ENCODE results near the gene GPBP1L1.
"Not testable (repeated sequence)": the region's sequence is repeated elsewhere in the genome, so short reads cannot be mapped to it uniquely, and the experiment has no call there.

The GPBP1L1 gene

DNA sequence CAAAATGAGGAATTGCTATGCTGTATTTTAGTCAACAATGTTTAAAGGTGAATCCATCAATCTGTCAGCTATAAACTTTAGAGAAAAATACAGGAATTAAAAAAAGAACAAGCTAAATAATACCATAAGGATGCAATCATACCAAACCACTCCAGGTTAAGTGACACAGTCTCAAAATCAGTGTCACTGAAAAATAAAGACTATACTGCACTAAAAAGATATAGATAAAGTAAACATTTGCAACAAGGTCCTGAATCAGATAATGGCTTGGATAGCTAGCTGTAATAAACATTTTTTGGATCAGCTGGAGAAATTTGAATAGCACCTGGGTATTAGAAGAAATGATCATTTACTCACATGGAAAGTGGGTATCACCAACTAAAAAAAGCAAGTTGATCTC, 7.8 kb downstream of the GPBP1L1 start:
- Histone ChIP-seq H3K4me3 (ENCODE audit: low read length) (no peak overlapping the region), H3K9ac (ENCODE audit: low read length) (no peak overlapping the region), H3K4me1 (ENCODE audit: control insufficient read depth, insufficient read depth, low read length) (peaks cover 56% of the 10 kb centered on the region), H3K36me3 (ENCODE audit: control insufficient read depth, insufficient read depth, low read length, severe bottlenecking) (peaks cover 5% of the 10 kb centered on the region), H3K27me3 (replicated peaks; ENCODE audit: control insufficient read depth, insufficient read depth, low read length) (no peaks in the 10 kb centered on the region), H3K9me3 (ENCODE audit: control insufficient read depth, low read length) (no peaks in the 10 kb centered on the region)
- no peak for DNase-seq (ENCODE audit: low read depth)

DNA sequence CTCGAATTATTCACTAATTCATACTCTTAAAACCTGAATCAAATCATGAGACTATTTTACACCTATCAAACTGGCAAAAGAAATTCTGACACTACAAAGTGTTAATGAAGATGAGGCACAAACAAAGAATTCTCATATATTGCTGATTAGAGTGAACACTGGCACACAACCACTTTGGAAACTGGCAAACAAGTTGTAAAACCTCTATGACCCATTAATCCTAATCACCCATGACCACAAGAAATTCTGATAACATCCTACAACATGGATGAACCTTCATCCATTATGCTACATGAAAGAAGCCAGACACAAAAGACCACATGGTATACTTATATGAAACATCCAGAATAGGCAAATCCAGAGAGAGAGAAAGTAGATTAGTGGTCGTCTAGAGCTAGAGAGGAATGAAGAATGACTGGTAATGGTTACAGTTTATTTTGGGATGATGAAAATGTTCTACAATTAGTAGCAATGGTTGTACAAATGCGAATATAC, 8.5 kb downstream of the GPBP1L1 start:
- peaks cover 56% of the 10 kb centered on the region for H3K4me1 ChIP-seq (ENCODE audit: control insufficient read depth, insufficient read depth, low read length)
- no peak for DNase-seq (ENCODE audit: low read depth)
- H3K27me3 ChIP-seq (replicated peaks; ENCODE audit: control insufficient read depth, insufficient read depth, low read length), result no peaks in the 10 kb centered on the region
- no peak overlapping the region for H3K9ac ChIP-seq (ENCODE audit: low read length)
- H3K36me3 ChIP-seq (ENCODE audit: control insufficient read depth, insufficient read depth, low read length, severe bottlenecking), result peaks cover 5% of the 10 kb centered on the region
- no peak overlapping the region for H3K4me3 ChIP-seq (ENCODE audit: low read length)
- H3K9me3 ChIP-seq (ENCODE audit: control insufficient read depth, low read length), result no peaks in the 10 kb centered on the region

DNA sequence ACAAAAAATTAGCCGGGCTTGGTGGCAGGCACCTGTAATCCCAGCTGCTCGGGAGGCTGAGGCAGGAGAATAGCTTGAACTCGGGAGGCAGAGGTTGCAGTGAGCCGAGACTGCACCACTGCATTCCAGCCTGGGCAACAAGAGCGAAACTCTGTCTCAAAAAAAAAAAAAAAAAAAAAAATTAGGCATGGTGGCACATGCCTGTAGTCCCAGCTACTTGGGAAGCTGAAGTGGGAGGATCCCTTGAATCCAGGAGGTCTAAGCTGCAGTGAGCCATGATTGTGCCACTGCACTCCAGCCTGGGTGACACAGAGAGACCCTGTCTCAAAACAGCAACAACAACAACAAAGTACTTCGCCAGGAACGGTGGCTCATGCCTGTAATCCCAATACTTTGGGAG, 9.8 kb downstream of the GPBP1L1 start:
- H3K9me3 ChIP-seq (ENCODE audit: control insufficient read depth, low read length); DNase-seq (ENCODE audit: low read depth): not testable (repeated sequence)
- peaks cover 47% of the 10 kb centered on the region for H3K4me1 ChIP-seq (ENCODE audit: control insufficient read depth, insufficient read depth, low read length)

DNA sequence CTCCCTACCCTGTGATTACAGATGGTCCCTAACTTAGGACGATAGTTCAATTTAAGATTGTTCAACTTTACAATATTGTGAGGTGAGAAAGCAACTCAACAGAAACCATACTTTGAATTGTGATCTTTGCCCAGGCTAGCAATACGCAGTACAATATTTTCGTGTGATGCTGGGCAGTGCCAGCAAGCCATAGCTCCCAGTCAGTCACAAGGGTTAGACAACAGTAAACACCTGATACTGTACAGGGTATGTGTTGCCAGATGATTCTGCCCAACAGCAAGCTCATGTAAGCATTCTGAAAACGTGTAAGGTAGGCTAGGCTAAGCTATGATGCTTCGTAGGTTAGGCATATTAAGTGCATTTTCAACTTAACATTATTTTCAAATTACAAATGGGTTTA, 11.9 kb downstream of the GPBP1L1 start:
- no peak for DNase-seq (ENCODE audit: low read depth)
- Histone ChIP-seq H3K4me3 (ENCODE audit: low read length) (no peak overlapping the region), H3K9ac (ENCODE audit: low read length) (no peak overlapping the region), H3K9me3 (ENCODE audit: control insufficient read depth, low read length) (no peaks in the 10 kb centered on the region), H3K27me3 (replicated peaks; ENCODE audit: control insufficient read depth, insufficient read depth, low read length) (no peaks in the 10 kb centered on the region), H3K36me3 (ENCODE audit: control insufficient read depth, insufficient read depth, low read length, severe bottlenecking) (peaks cover 5% of the 10 kb centered on the region), H3K4me1 (ENCODE audit: control insufficient read depth, insufficient read depth, low read length) (peaks cover 38% of the 10 kb centered on the region)

More for the DNA sequence above, 9.8 kb downstream of the GPBP1L1 start:
- H3K4me3 ChIP-seq (ENCODE audit: low read length); H3K9ac ChIP-seq (ENCODE audit: low read length); H3K27me3 ChIP-seq (replicated peaks; ENCODE audit: control insufficient read depth, insufficient read depth, low read length); H3K36me3 ChIP-seq (ENCODE audit: control insufficient read depth, insufficient read depth, low read length, severe bottlenecking): not testable (repeated sequence)

DNA sequence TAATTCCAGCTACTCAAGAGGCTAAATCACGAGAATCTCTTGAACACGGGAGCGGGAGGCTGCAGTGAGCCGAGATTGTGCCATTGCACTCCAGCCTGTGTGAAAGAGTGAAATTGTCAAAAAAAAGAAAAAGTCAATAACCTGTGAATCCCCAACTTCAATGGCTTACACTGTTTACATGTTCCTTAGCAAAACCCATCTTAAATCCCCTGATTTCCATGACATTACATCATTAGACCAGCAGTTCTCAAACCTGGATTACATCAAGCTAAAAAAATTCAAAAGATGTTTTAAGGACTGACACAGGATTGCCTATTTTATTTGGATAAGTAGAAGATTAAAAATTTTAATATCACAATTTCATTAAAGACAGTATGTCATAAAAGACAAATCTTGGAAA, 12.4 kb downstream of the GPBP1L1 start:
- Histone ChIP-seq H3K9me3 (ENCODE audit: control insufficient read depth, low read length) (no peaks in the 10 kb centered on the region), H3K36me3 (ENCODE audit: control insufficient read depth, insufficient read depth, low read length, severe bottlenecking) (peaks cover 5% of the 10 kb centered on the region), H3K4me3 (ENCODE audit: low read length) (no peak overlapping the region), H3K9ac (ENCODE audit: low read length) (no peak overlapping the region), H3K4me1 (ENCODE audit: control insufficient read depth, insufficient read depth, low read length) (peaks cover 38% of the 10 kb centered on the region), H3K27me3 (replicated peaks; ENCODE audit: control insufficient read depth, insufficient read depth, low read length) (no peaks in the 10 kb centered on the region)
- no peak for DNase-seq (ENCODE audit: low read depth)

DNA sequence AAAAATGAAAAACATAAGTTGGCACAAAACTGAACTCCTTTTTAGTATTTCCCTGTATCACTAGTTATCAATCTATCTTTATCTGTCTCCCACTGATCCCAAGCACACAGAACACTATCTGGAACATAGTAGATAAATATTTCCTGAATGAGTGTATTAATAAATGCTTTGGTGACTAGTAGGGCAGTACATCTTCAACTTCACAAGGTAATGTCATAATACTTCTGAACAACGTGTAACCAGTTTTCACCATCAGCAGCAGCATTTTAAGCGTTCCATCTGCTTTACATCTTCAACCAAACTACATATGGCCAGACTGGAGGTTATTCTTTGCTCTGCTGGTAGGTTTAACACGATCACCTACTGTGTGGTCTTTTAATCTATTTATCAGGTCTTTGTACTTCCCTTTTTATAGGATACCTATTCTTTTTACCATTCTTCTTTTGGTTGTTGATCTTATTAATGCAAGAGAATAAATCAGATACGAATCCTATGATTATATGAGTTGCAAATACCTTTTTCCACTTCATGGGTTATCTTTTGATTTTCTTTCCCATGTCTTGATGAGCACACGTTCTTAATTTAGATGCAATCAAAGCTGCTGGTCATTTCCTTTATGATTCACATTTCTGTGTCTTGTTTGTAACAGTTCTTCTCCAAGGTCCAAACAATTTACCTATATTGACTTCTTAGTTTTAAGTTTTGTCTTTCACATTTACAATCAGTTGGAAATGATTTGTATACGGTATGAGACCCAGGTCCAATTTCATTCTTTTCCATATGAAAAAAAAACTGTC, 16.3 kb downstream of the GPBP1L1 start:
- no peaks in the 10 kb centered on the region for H3K9me3 ChIP-seq (ENCODE audit: control insufficient read depth, low read length)
- no peaks in the 10 kb centered on the region for H3K27me3 ChIP-seq (replicated peaks; ENCODE audit: control insufficient read depth, insufficient read depth, low read length)
- no peak overlapping the region for H3K9ac ChIP-seq (ENCODE audit: low read length)
- peaks cover 24% of the 10 kb centered on the region for H3K4me1 ChIP-seq (ENCODE audit: control insufficient read depth, insufficient read depth, low read length)
- peak overlapping the region; percentile 21 for H3K4me3 ChIP-seq (ENCODE audit: low read length)
- peaks cover 5% of the 10 kb centered on the region for H3K36me3 ChIP-seq (ENCODE audit: control insufficient read depth, insufficient read depth, low read length, severe bottlenecking)
- peak; percentile 41 for DNase-seq (ENCODE audit: low read depth)

DNA sequence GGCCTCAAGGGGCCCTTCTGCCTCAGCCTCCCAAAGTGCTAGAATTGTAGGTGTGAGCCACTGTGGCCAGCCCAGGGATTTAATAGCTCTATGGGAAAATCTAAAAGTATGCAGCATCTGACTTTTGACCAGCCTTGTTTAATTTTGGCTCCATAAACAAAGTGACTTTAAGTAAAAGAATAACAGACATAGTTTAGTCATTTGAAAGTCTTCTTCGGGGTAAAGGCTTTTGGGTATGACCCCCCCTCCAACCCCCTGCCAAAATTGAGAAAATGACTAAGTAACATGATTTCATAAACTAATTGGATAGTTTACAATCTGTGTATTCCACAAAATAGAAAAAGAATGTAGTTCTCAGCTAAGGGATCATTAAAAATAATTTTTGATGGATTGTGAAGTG, 17.0 kb downstream of the GPBP1L1 start:
- peaks cover 24% of the 10 kb centered on the region for H3K4me1 ChIP-seq (ENCODE audit: control insufficient read depth, insufficient read depth, low read length)
- peak; percentile 46 for DNase-seq (ENCODE audit: low read depth)
- peaks cover 2% of the 10 kb centered on the region for H3K36me3 ChIP-seq (ENCODE audit: control insufficient read depth, insufficient read depth, low read length, severe bottlenecking)
- H3K9ac ChIP-seq (ENCODE audit: low read length), result no peak overlapping the region
- H3K9me3 ChIP-seq (ENCODE audit: control insufficient read depth, low read length), result no peaks in the 10 kb centered on the region
- H3K4me3 ChIP-seq (ENCODE audit: low read length), result no peak overlapping the region
- no peaks in the 10 kb centered on the region for H3K27me3 ChIP-seq (replicated peaks; ENCODE audit: control insufficient read depth, insufficient read depth, low read length)

DNA sequence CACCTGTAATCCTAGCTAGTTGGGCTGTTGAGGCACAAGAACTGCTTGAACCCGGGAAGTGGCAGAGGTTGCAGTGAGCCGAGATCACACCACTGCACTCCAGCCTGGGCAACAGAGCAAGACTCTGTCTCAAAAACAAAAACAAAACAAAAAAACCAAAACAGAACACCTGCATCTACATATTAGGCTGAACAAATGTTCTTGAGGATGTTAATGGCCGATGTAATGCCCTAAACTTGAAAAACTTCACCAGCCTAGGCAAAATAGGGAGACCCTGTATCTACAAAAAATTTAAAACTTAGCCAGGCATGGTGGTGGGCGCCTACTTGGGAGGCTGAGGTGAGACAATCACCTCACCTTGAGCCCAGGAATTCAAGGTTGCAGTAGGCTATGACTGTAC, 17.8 kb downstream of the GPBP1L1 start:
- Histone ChIP-seq H3K36me3 (ENCODE audit: control insufficient read depth, insufficient read depth, low read length, severe bottlenecking) (no peaks in the 10 kb centered on the region), H3K9me3 (ENCODE audit: control insufficient read depth, low read length) (no peaks in the 10 kb centered on the region), H3K4me1 (ENCODE audit: control insufficient read depth, insufficient read depth, low read length) (peaks cover 24% of the 10 kb centered on the region), H3K9ac (ENCODE audit: low read length) (no peak overlapping the region), H3K4me3 (ENCODE audit: low read length) (no peak overlapping the region), H3K27me3 (replicated peaks; ENCODE audit: control insufficient read depth, insufficient read depth, low read length) (no peaks in the 10 kb centered on the region)
- DNase-seq (ENCODE audit: low read depth), result no peak

DNA sequence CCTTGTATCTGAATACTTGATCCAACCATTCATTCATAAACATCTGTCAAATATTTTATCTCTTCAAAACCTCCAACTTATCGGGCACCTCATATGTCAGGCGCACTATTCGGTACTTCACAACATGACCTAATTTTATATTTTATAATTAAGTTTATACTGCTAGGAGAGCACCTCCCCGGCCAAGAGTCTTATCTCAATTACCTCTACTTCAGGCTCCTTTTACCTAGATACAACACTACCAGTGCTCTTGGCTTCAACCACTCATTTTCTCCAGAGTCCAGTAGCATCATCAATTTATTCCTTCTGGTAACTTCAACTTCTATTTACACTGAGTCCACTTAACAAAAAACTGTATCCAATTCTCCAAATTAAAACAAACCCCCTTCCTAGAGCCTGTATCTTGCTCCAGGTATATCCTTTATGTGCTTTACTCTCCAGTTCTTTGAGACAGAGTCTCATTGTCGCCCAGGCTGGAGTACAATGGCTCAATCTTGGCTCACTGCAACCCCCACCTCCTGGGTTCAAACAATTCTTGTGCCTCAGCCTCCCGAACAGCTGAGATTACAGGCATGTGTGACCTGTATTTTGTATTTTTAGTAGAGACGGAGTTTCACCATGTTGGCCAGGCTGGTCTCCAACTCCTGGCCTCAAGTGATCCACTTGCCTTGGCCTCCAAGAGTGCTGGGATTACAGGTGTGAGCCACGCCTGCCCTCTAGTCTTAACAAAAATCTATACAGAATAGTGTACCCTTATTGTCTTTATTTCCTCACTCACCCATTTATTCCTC, 18.8 kb downstream of the GPBP1L1 start:
- H3K9ac ChIP-seq (ENCODE audit: low read length), result no peak overlapping the region
- H3K27me3 ChIP-seq (replicated peaks; ENCODE audit: control insufficient read depth, insufficient read depth, low read length), result no peaks in the 10 kb centered on the region
- H3K36me3 ChIP-seq (ENCODE audit: control insufficient read depth, insufficient read depth, low read length, severe bottlenecking), result no peaks in the 10 kb centered on the region
- no peak for DNase-seq (ENCODE audit: low read depth)
- peaks cover 24% of the 10 kb centered on the region for H3K4me1 ChIP-seq (ENCODE audit: control insufficient read depth, insufficient read depth, low read length)
- H3K9me3 ChIP-seq (ENCODE audit: control insufficient read depth, low read length), result no peaks in the 10 kb centered on the region
- no peak overlapping the region for H3K4me3 ChIP-seq (ENCODE audit: low read length)

DNA sequence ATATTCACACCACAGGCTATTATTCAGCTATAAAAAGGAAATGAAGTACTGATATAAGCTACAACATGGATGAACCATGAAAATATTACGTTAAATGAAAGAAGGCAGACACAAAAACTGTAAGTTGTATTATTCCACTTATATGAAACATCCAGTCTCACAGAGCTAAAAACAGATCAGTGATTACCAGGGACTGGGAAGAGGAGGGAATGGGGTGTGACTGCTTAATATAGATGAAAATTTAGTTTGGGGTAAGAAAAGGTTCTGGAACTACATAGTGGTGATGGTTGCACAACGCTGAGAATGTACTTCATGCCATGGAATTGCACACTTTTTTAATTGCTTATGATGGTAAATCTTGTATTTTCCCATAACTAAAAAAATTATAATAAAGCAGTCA, 19.5 kb downstream of the GPBP1L1 start:
- Histone ChIP-seq H3K4me1 (ENCODE audit: control insufficient read depth, insufficient read depth, low read length) (peaks cover 24% of the 10 kb centered on the region), H3K9me3 (ENCODE audit: control insufficient read depth, low read length) (no peaks in the 10 kb centered on the region), H3K9ac (ENCODE audit: low read length) (no peak overlapping the region), H3K4me3 (ENCODE audit: low read length) (no peak overlapping the region), H3K27me3 (replicated peaks; ENCODE audit: control insufficient read depth, insufficient read depth, low read length) (no peaks in the 10 kb centered on the region), H3K36me3 (ENCODE audit: control insufficient read depth, insufficient read depth, low read length, severe bottlenecking) (no peaks in the 10 kb centered on the region)
- DNase-seq (ENCODE audit: low read depth), result no peak

DNA sequence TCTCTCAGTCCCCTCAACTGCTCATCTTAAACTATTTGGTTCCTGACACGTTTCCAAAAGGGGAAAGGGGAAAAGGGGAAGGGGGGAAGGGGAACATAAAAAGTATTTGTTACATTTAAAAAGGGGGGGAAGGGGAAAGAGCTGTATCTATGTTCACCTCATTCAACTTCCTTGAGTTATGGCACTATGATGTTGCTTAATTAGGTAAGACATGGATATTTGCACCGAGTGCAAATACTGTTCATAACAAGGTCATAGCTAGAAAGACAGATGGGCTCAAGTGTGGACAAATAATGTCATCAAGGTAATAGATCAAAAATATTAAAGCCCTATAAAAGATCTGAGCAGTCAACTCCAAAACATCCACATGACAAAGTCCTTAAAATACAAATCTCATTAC, 26.0 kb downstream of the GPBP1L1 start:
- Histone ChIP-seq H3K9ac (ENCODE audit: low read length) (no peak overlapping the region), H3K4me1 (ENCODE audit: control insufficient read depth, insufficient read depth, low read length) (no peaks in the 10 kb centered on the region), H3K9me3 (ENCODE audit: control insufficient read depth, low read length) (no peaks in the 10 kb centered on the region), H3K36me3 (ENCODE audit: control insufficient read depth, insufficient read depth, low read length, severe bottlenecking) (peaks cover 56% of the 10 kb centered on the region), H3K27me3 (replicated peaks; ENCODE audit: control insufficient read depth, insufficient read depth, low read length) (no peaks in the 10 kb centered on the region), H3K4me3 (ENCODE audit: low read length) (no peak overlapping the region)
- no peak for DNase-seq (ENCODE audit: low read depth)

All from adipocyte (in vitro differentiated cells).